Adipocyte (in vitro differentiated cells): ENCODE results near the gene ZNF516.
A peak's percentile ranks its signal among the peaks of the same experiment; 100 is the strongest.
"Not testable (repeated sequence)": the region's sequence is repeated elsewhere in the genome, so short reads cannot be mapped to it uniquely, and the experiment has no call there.

Source experiments
- DNase-seq: peaks from one replicate; pipeline ENCODE4 v3.0.0-alpha.2; 2015; ENCODE audit warnings: low read depth
- H3K27me3 ChIP-seq: replicated peaks from 2 replicates; pipeline ENCODE4 v1.7.0; 2013; ENCODE audit warnings: mild to moderate bottlenecking, low read length, moderate library complexity; ENCODE audit not compliant: control insufficient read depth, insufficient read depth
- H3K36me3 ChIP-seq: 2 replicates; pipeline ENCODE4 v1.7.0; 2013; ENCODE audit warnings: low read length, mild to moderate bottlenecking, moderate library complexity; ENCODE audit not compliant: control insufficient read depth, insufficient read depth, severe bottlenecking
- H3K4me1 ChIP-seq: 2 replicates; pipeline ENCODE4 v1.7.0; 2013; ENCODE audit warnings: mild to moderate bottlenecking, low read length, moderate library complexity; ENCODE audit not compliant: control insufficient read depth, insufficient read depth
- H3K4me3 ChIP-seq: 2 replicates; pipeline ENCODE4 v1.7.0; 2013; ENCODE audit warnings: mild to moderate bottlenecking, low read length, moderate library complexity
- H3K9ac ChIP-seq: 2 replicates; pipeline ENCODE4 v1.7.0; 2013; ENCODE audit warnings: mild to moderate bottlenecking, low read length, moderate library complexity
- H3K9me3 ChIP-seq: 2 replicates; pipeline ENCODE4 v1.7.0; 2013; ENCODE audit warnings: mild to moderate bottlenecking, low read length, moderate library complexity; ENCODE audit not compliant: control insufficient read depth

The ZNF516 gene

GRCh38 chr18:76479351-76480238, 15.4 kb downstream of the ZNF516 start:
- no peak for DNase-seq

GRCh38 chr18:76476665-76477561, 18.1 kb downstream of the ZNF516 start:
- Histone ChIP-seq H3K4me3 (peak overlapping the region; percentile 84), H3K36me3 (no peaks in the 10 kb centered on the region), H3K9ac (peak overlapping the region; percentile 89), H3K9me3 (no peaks in the 10 kb centered on the region), H3K27me3 (no peaks in the 10 kb centered on the region), H3K4me1 (peaks cover 40% of the 10 kb centered on the region)
- DNase-seq = peak; percentile 90

More at GRCh38 chr18:76479351-76480238, 15.4 kb downstream of the ZNF516 start:
- Histone ChIP-seq H3K9me3 (no peaks in the 10 kb centered on the region), H3K4me1 (peaks cover 32% of the 10 kb centered on the region), H3K4me3 (no peak overlapping the region), H3K36me3 (no peaks in the 10 kb centered on the region), H3K9ac (no peak overlapping the region), H3K27me3 (no peaks in the 10 kb centered on the region)

GRCh38 chr18:76475450-76476194, 19.4 kb downstream of the ZNF516 start:
- no peak for DNase-seq
- Histone ChIP-seq H3K9ac (peak overlapping the region; percentile 89), H3K27me3 (no peaks in the 10 kb centered on the region), H3K4me1 (peaks cover 40% of the 10 kb centered on the region), H3K9me3 (no peaks in the 10 kb centered on the region), H3K4me3 (peak overlapping the region; percentile 84), H3K36me3 (no peaks in the 10 kb centered on the region)

GRCh38 chr18:76474824-76475223, 20.2 kb downstream of the ZNF516 start:
- Histone ChIP-seq H3K9me3 (no peaks in the 10 kb centered on the region), H3K9ac (no peak overlapping the region), H3K36me3 (no peaks in the 10 kb centered on the region), H3K4me1 (peaks cover 47% of the 10 kb centered on the region), H3K4me3 (no peak overlapping the region), H3K27me3 (no peaks in the 10 kb centered on the region)
- DNase-seq = no peak

GRCh38 chr18:76473521-76473920, 21.5 kb downstream of the ZNF516 start:
- H3K4me3 ChIP-seq, H3K9ac ChIP-seq, H3K36me3 ChIP-seq, H3K27me3 ChIP-seq, H3K9me3 ChIP-seq, DNase-seq: not testable (repeated sequence)
- peaks cover 60% of the 10 kb centered on the region for H3K4me1 ChIP-seq

- Histone ChIP-seq H3K4me3 (no peak overlapping the region), H3K27me3 (no peaks in the 10 kb centered on the region), H3K36me3 (no peaks in the 10 kb centered on the region), H3K4me1 (peaks cover 63% of the 10 kb centered on the region), H3K9me3 (no peaks in the 10 kb centered on the region), H3K9ac (no peak overlapping the region)
- DNase-seq = no peak
Measured at GRCh38 chr18:76472829-76473228, 22.2 kb downstream of the ZNF516 start.

- Histone ChIP-seq H3K9ac (no peak overlapping the region), H3K4me1 (peaks cover 64% of the 10 kb centered on the region), H3K36me3 (no peaks in the 10 kb centered on the region), H3K4me3 (no peak overlapping the region), H3K27me3 (no peaks in the 10 kb centered on the region), H3K9me3 (no peaks in the 10 kb centered on the region)
- no peak for DNase-seq
Measured at GRCh38 chr18:76471593-76471992, 23.4 kb downstream of the ZNF516 start.

- H3K9ac ChIP-seq = peak overlapping the region; percentile 48
- H3K4me1 ChIP-seq = peaks cover 37% of the 10 kb centered on the region
- no peaks in the 10 kb centered on the region for H3K27me3 ChIP-seq
- H3K4me3 ChIP-seq = peak overlapping the region; percentile 69
- no peak for DNase-seq
- no peaks in the 10 kb centered on the region for H3K36me3 ChIP-seq
- H3K9me3 ChIP-seq = no peaks in the 10 kb centered on the region
Measured at GRCh38 chr18:76468345-76469304, 26.4 kb downstream of the ZNF516 start.

- peak; percentile 46 for DNase-seq
- no peaks in the 10 kb centered on the region for H3K27me3 ChIP-seq
- no peaks in the 10 kb centered on the region for H3K36me3 ChIP-seq
- H3K4me1 ChIP-seq = peaks cover 37% of the 10 kb centered on the region
- H3K9ac ChIP-seq = peak overlapping the region; percentile 48
- peak overlapping the region; percentile 69 for H3K4me3 ChIP-seq
- H3K9me3 ChIP-seq = no peaks in the 10 kb centered on the region
Measured at GRCh38 chr18:76467371-76468190, 27.5 kb downstream of the ZNF516 start.
